TTC549 (cell line): ENCODE measurements around the gene SCNN1A.
A peak's percentile ranks its signal among the peaks of the same experiment; 100 is the strongest.
"Not testable (repeated sequence)": the region's sequence is repeated elsewhere in the genome, so short reads cannot be mapped to it uniquely, and the experiment has no call there.

Experiments
- FAIRE-seq: peaks from 2 replicates; lab custom pipeline; 2012; peaks lifted over from hg19 to GRCh38; lab: Jason Lieb, UNC

SCNN1A gene

GRCh38 chr12:6347367-6348338, 27.7 kb downstream of the SCNN1A start:
- no peak for FAIRE-seq

GRCh38 chr12:6346942-6347341, 28.4 kb downstream of the SCNN1A start:
- no peak for FAIRE-seq

GRCh38 chr12:6346235-6346832, 29.0 kb downstream of the SCNN1A start:
- no peak for FAIRE-seq

GRCh38 chr12:6345319-6346091, 29.9 kb downstream of the SCNN1A start:
- FAIRE-seq = no peak

GRCh38 chr12:6344101-6344660, 31.2 kb downstream of the SCNN1A start:
- not testable (repeated sequence) for FAIRE-seq

- no peak for FAIRE-seq
Observed at GRCh38 chr12:6343518-6343917, 31.8 kb downstream of the SCNN1A start.

GRCh38 chr12:6342140-6342889, 33.0 kb downstream of the SCNN1A start:
- FAIRE-seq = no peak

GRCh38 chr12:6341417-6342139, 33.8 kb downstream of the SCNN1A start, which contains the start of gene TNFRSF1A:
Gene TNFRSF1A (minus strand): TSS chr12:6342076. CDS start chr12:6341814, 262 bp downstream.
- no peak for FAIRE-seq

- FAIRE-seq = no peak
Observed at GRCh38 chr12:6340745-6341416, 34.5 kb downstream of the SCNN1A start.

GRCh38 chr12:6340032-6340638, 35.2 kb downstream of the SCNN1A start:
- no peak for FAIRE-seq

GRCh38 chr12:6338955-6339354, 36.4 kb downstream of the SCNN1A start:
- FAIRE-seq = no peak

- FAIRE-seq = not testable (repeated sequence)
Observed at GRCh38 chr12:6338536-6338935, 36.8 kb downstream of the SCNN1A start.

- FAIRE-seq = no peak
Observed at GRCh38 chr12:6337958-6338433, 37.4 kb downstream of the SCNN1A start.

GRCh38 chr12:6336889-6337853, 38.2 kb downstream of the SCNN1A start:
- no peak for FAIRE-seq

- FAIRE-seq = peak; percentile 34
Observed at GRCh38 chr12:6336079-6336888, 39.1 kb downstream of the SCNN1A start.

GRCh38 chr12:6335451-6336078, 39.8 kb downstream of the SCNN1A start:
- no peak for FAIRE-seq

GRCh38 chr12:6334940-6335450, 40.4 kb downstream of the SCNN1A start:
- no peak for FAIRE-seq
